ENCODE measurements around the gene MTMR2. TPM values are rescaled to one million over a fixed set of nuclear protein-coding genes. Genes with fewer than 3 reads are reported as not detected.
"Not testable (repeated sequence)": the region's sequence is repeated elsewhere in the genome, so short reads cannot be mapped to it uniquely, and the experiment has no call there.

Gene MTMR2
- total and polyA plus RNA-seq, 12 donors = 7.8 to 23.1 (median 20.0) TPM

DNA sequence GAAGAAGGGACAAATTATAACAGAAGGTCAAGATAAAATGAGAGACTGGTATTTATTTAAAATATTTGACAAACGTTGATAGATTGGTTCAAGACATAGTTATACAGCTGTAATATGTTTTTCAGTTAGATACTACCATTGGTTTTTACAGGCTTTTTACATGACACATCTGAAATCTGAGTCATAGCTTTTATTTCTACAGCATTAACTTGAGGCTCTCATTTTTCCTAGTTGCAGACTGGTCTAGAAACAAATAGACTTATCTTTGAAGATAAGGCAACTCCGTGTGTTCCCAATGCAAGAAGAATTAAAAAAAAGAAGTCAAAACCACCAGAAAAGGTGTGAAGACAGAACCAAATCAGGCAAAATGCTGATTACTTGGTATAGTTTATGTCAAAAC lies 102.3 kb downstream of the MTMR2 start:
- TF ChIP-seq CTCF (IDR thresholded peaks at IDR 0.05) = no peak
- Histone ChIP-seq H3K27ac (no peak overlapping the region), H3K4me1 (no peaks in the 10 kb centered on the region), H3K9me3 (no peaks in the 10 kb centered on the region), H3K36me3 (peaks cover 0 to 81% (median 7%) of the 10 kb centered on the region in 9 donors), H3K27me3 (no peaks in the 10 kb centered on the region), H3K4me3 (no peak overlapping the region)
- 64 to 71% methylated on average over 2 of the region's 2 CpGs for WGBS, 2 donors
- intact Hi-C loops (cut with DNase I) = no loop called here
- ATAC-seq (no peak), DNase-seq (no peak)

DNA sequence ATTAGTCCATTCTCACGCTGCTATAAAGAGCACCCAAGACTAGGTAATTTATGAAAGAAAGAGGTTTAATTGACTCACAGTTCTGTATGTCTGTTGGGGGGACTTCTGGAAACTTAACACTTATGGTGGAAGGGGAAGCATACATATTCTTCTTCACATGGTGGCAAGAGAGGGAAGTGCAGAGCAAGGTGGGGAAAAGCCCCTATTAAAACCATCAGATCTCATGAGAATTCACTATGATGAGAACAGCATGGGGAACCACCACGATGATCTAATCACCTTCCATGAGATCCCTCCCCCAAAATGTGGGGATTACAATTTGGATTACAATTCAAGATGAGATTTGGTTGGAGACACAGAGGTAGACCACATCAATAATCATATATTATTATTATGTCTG lies 107.9 kb downstream of the MTMR2 start:
- Histone ChIP-seq H3K27me3 (no peaks in the 10 kb centered on the region), H3K4me1 (no peaks in the 10 kb centered on the region), H3K9me3 (peaks cover 0 to under 1% (median 0%) of the 10 kb centered on the region in 11 donors), H3K4me3 (no peak overlapping the region), H3K27ac (no peak overlapping the region), H3K36me3 (peaks cover 0 to 64% (median 7%) of the 10 kb centered on the region in 9 donors)
- ATAC-seq = no peak
- 96 to 98% methylated on average over 2 of the region's 2 CpGs for WGBS, 2 donors
- TF ChIP-seq CTCF (IDR thresholded peaks at IDR 0.05) = no peak
- DNase-seq = no peak
- intact Hi-C loops (cut with DNase I) = no loop called here

DNA sequence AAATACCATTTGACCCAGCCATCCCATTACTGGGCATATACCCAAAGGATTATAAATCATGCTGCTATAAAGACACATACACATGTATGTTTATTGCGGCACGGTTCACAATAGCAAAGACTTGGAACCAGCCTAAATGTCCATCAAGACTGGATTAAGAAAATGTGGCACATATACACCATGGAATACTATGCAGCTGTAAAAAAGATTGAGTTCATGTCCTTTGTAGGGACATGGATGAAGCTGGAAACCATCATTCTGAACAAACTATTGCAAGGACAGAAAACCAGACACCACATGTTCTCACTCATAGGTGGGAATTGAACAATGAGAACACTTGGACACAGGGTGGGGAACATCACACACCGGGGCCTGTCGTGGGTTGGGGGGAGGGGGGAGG lies 112.9 kb downstream of the MTMR2 start:
- H3K4me3 ChIP-seq = not testable (repeated sequence)

GRCh38 chr11:95806464-95806863 lies 117.4 kb downstream of the MTMR2 start:
- H3K27ac ChIP-seq; DNase-seq; ATAC-seq; intact Hi-C loops (cut with DNase I); H3K9me3 ChIP-seq; H3K4me1 ChIP-seq; H3K4me3 ChIP-seq; H3K27me3 ChIP-seq: not testable (repeated sequence)
- 91 to 96% methylated on average over 6 of the region's 6 CpGs for WGBS, 2 donors
- peaks cover 0 to 41% (median 8%) of the 10 kb centered on the region in 9 donors for H3K36me3 ChIP-seq

More for the DNA sequence above, 112.9 kb downstream of the MTMR2 start:
- ATAC-seq; intact Hi-C loops (cut with DNase I); H3K27ac ChIP-seq; H3K9me3 ChIP-seq; H3K4me1 ChIP-seq; DNase-seq; H3K27me3 ChIP-seq: not testable (repeated sequence)
- WGBS, 2 donors = 99 to 100% methylated on average over 4 of the region's 4 CpGs
- H3K36me3 ChIP-seq = peaks cover 0 to 43% (median 6%) of the 10 kb centered on the region in 9 donors

DNA sequence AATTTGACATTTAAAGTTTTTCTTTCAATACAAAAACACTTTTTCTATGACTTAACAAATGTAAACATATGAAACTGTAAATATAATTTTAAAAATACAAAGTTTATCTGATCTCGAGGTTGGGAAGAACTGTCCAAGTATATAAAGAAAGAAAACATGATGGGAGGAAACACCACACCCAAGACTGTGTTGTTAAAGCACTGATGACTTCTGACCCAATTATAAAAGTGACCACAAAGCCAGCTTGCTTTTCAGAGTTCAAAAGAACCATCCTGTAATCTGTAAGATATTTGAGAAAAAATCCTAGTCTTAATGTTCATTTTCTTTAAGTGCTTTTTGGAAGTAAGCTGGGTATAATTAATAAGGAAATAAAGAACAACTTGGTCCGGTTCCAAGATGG lies 118.0 kb downstream of the MTMR2 start:
- Histone ChIP-seq H3K9me3 (peaks cover 0 to 2% (median 0%) of the 10 kb centered on the region in 11 donors), H3K4me1 (peaks cover 0 to 4% (median 0%) of the 10 kb centered on the region in 9 donors), H3K36me3 (peaks cover 0 to 47% (median 8%) of the 10 kb centered on the region in 9 donors), H3K27ac (no peak overlapping the region), H3K4me3 (no peak overlapping the region), H3K27me3 (no peaks in the 10 kb centered on the region)
- intact Hi-C loops (cut with DNase I) = no loop called here
- DNase-seq (no peak), ATAC-seq (no peak)
- WGBS, 2 donors = 80 to 81% methylated on average over 2 of the region's 2 CpGs
- TF ChIP-seq CTCF (IDR thresholded peaks at IDR 0.05) = no peak
